OCI-LY1 (cell line): ENCODE measurements around the gene DXO.
"Not testable (repeated sequence)": the region's sequence is repeated elsewhere in the genome, so short reads cannot be mapped to it uniquely, and the experiment has no call there.

ENCODE experiments used
- CTCF ChIP-seq: fragments of 200-600 bp; sonication (generic), shearing (Covaris generic); IDR thresholded peaks from 2 replicates; pipeline ENCODE4 v1.5.1; 2017; ENCODE audit warnings: mild to moderate bottlenecking, antibody characterized with exemption, low read length, moderate library complexity, mixed read lengths
- EZH2 ChIP-seq: fragments of 200-600 bp; sonication (generic), shearing (Covaris generic); IDR thresholded peaks from 2 replicates; pipeline ENCODE4 v1.8.0; 2017; ENCODE audit warnings: borderline replicate concordance, mixed run types, mild to moderate bottlenecking, antibody characterized with exemption, low read length, moderate library complexity, mixed read lengths

GRCh38 chr6:31994421-31994820 lies 22.5 kb upstream of the DXO start:
- TF ChIP-seq EZH2, CTCF: not testable (repeated sequence)
